NCI-H2029 (cell line): ENCODE results near the gene ARHGAP5.

Experiments used
- DNase-seq: peaks from one replicate; lab custom pipeline; 2025; lab: John Stamatoyannopoulos, UW

The ARHGAP5 gene

GRCh38 chr14:32076278-32077080 is 625 bp upstream of the ARHGAP5 start:
- DNase-seq = peak; percentile 100

GRCh38 chr14:32078023-32078857 is 1.1 kb downstream of the ARHGAP5 start:
- peak; percentile 84 for DNase-seq

- no peak for DNase-seq
These were observed 1.7 kb downstream of the ARHGAP5 start for GRCh38 chr14:32078858-32079216.

GRCh38 chr14:32079264-32079663 is 2.2 kb downstream of the ARHGAP5 start:
- no peak for DNase-seq

- no peak for DNase-seq
These were observed 3.0 kb downstream of the ARHGAP5 start for GRCh38 chr14:32080001-32080510.

- no peak for DNase-seq
These were observed 4.8 kb downstream of the ARHGAP5 start for GRCh38 chr14:32081901-32082300.

GRCh38 chr14:32083315-32083624 is 6.2 kb downstream of the ARHGAP5 start:
- no peak for DNase-seq

- no peak for DNase-seq
These were observed 6.7 kb downstream of the ARHGAP5 start for GRCh38 chr14:32083789-32084188.

- DNase-seq = no peak
These were observed 8.2 kb downstream of the ARHGAP5 start for GRCh38 chr14:32085182-32085844.

DNA sequence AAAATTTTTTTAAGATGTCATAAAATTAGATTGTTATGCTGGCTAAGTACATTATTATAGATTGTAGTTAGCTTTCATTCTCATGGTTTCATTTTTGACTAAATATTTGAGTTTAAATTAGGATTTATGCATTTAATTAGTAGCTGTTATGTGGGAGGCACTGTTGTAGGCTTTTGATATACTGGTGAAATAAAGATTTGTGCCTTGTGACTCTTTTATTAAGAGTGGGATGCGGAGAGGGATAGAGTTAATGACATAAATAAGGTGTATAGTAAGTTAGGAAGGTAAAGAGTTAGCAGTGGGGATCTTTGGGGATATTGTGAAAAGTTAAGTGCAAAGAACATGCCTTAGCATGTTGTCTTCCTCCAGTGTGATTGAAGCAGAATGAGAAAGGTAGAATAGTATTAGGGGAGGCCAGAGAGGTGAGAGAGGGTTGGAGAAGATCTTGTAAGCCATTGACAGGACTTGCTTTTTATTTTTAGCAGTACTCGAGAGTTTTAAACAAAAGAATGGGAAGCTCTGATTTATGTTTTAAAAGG is 8.8 kb downstream of the ARHGAP5 start:
- DNase-seq = no peak

DNA sequence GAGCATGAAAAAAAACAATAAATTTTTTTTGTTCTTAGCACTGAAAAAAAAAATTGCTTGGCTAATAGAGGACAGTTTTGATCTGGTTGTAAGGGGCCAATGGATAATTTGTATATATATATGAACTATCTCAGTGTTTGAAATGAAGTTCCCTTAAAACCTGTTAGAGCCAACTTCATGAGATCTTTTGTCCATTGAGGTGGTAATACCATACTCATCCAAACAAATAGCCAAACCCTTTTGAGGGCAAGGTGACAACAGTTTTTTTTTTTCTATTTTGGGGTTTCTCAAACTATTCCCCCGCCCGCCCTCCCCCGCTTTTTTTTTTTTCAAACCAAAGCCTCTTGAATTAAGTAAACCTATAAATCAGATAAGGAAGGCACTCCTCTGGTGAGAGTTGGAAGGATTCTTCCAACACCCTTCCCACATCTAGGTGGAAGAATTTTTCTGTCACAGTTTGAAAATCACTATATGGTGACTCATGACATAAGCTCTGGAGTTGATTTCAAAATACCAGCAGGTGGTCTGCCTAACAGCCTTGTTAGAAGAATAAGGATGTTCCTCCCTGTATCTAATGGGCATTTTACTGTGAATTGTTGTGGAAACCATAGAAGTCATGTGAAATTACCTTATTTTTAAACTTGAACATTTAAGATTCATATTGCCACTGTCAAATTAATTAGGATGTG is 10.2 kb downstream of the ARHGAP5 start:
- DNase-seq = no peak

GRCh38 chr14:32087907-32088306 is 10.8 kb downstream of the ARHGAP5 start:
- no peak for DNase-seq

DNA sequence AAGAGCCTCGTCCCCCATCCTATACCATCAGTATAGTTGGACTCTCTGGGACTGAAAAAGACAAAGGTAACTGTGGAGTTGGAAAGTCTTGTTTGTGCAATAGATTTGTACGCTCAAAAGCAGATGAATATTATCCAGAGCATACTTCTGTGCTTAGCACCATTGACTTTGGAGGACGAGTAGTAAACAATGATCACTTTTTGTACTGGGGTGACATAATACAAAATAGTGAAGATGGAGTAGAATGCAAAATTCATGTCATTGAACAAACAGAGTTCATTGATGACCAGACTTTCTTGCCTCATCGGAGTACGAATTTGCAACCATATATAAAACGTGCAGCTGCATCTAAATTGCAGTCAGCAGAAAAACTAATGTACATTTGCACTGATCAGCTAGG is 13.6 kb downstream of the ARHGAP5 start:
- DNase-seq = no peak

GRCh38 chr14:32099473-32099872 is 22.4 kb downstream of the ARHGAP5 start:
- DNase-seq = no peak

DNA sequence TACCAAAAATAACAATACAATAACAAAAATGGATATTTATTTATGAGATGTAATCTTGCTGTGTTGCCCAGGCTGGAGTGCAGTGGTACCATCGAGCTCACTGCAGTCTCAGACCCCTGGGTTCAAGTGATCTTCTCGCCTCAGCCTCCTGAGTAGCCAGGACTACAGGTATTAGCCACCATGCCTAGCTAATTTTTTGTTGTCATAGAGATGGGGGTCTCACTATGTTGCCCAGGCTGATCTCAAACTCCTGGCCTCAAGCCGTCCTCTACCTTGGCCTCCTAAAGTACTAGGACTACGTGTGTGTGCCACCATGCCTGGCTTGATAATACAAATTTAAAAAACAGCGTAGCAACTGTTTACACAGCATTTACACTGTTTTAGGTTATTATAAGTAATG is 23.1 kb downstream of the ARHGAP5 start:
- no peak for DNase-seq

GRCh38 chr14:32102152-32102787 is 25.2 kb downstream of the ARHGAP5 start:
- no peak for DNase-seq

- no peak for DNase-seq
These were observed 25.9 kb downstream of the ARHGAP5 start for GRCh38 chr14:32102968-32103367.

DNA sequence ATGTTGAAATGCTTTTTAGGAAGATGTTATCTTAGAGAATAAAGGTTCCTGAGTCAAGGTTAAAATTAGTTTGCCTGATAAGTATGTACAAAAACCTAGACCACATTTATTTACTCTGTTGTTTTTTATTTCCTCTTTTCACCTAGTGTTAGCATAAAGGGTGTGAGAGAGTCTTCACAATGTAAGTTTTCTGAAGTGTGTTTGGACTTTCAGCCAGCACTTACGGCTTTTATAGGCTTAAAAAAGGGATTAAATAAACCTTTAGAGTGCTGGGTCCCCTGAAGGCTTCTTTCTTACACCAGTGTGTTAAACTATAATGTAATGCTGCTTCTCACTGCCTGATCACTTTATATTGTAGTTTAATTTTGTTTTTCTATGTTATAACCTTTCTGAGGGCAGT is 27.2 kb downstream of the ARHGAP5 start:
- peak; percentile 44 for DNase-seq

- no peak for DNase-seq
These were observed 27.7 kb downstream of the ARHGAP5 start for GRCh38 chr14:32104803-32105202.

- no peak for DNase-seq
These were observed 32.8 kb downstream of the ARHGAP5 start for GRCh38 chr14:32109676-32110547.
